K562 (cell line): ENCODE data around the gene UBE2C. TPM values are rescaled to one million over a fixed set of nuclear protein-coding genes. Genes with fewer than 3 reads are reported as not detected.
A peak's percentile ranks its signal among the peaks of the same experiment; 100 is the strongest.

ENCODE experiments used
- ATF7 ChIP-seq: fragments of 450-650 bp; IDR thresholded peaks from 2 replicates; pipeline ENCODE4 v1.7.1; 2014; ENCODE audit warnings: mild to moderate bottlenecking, moderate library complexity
- CLOCK ChIP-seq: fragments of 250-450 bp; sonication (Bioruptor Pico); IDR thresholded peaks from 2 replicates; pipeline ENCODE4 v1.4.0; 2020; ENCODE audit warnings: mild to moderate bottlenecking, moderate library complexity, borderline replicate concordance
- EGR1 ChIP-seq: fragments of 450-650 bp; conservative IDR thresholded peaks from 2 replicates; pipeline ENCODE4 v1.6.1; 2017; ENCODE audit warnings: mild to moderate bottlenecking
- ELF1 ChIP-seq: fragments of 200-800 bp; sonication (Bioruptor generic); IDR thresholded peaks from 2 replicates; pipeline ENCODE4 v1.6.1; 2016; ENCODE audit warnings: missing genetic modification characterization, missing compliant biosample characterization
- GABPA ChIP-seq: fragments of 200-800 bp; sonication (Bioruptor generic); conservative IDR thresholded peaks from 2 replicates; pipeline ENCODE4 v1.6.1; 2016; ENCODE audit warnings: low read depth, missing genetic modification characterization, missing compliant biosample characterization
- PHB2 ChIP-seq: fragments of 450-650 bp; IDR thresholded peaks from 2 replicates; pipeline ENCODE4 v1.6.1; 2017; ENCODE audit warnings: low read depth
- PHF21A ChIP-seq: fragments of 450-650 bp; IDR thresholded peaks from 2 replicates; pipeline ENCODE4 v1.6.1; 2017; ENCODE audit warnings: low read depth, borderline replicate concordance
- PYGO2 ChIP-seq: fragments of 450-650 bp; IDR thresholded peaks from 2 replicates; pipeline ENCODE4 v1.6.1; 2016; ENCODE audit warnings: mild to moderate bottlenecking, missing genetic modification characterization, moderate library complexity, missing compliant biosample characterization
- RBM25 ChIP-seq: fragments of 200-400 bp; formaldehyde crosslinking; IDR thresholded peaks from 2 replicates; pipeline ENCODE4 v1.6.1; 2018; ENCODE audit warnings: low read length, low read depth, moderate library complexity; ENCODE audit not compliant: severe bottlenecking
- VEZF1 ChIP-seq: fragments of 200-800 bp; sonication (Bioruptor generic); IDR thresholded peaks from 2 replicates; pipeline ENCODE4 v1.6.1; 2017; ENCODE audit warnings: missing genetic modification characterization, missing compliant biosample characterization
- YY1 ChIP-seq, 3 experiments: IDR thresholded peaks; 2 replicates each; pipeline ENCODE4 v1.6.1; 2011; ENCODE audit warnings: low read length in 2 of 3, mild to moderate bottlenecking in 2 of 3, moderate library complexity in 2 of 3, borderline replicate concordance in 1 of 3, control low read depth in 1 of 3, low read depth in 1 of 3; ENCODE audit not compliant: insufficient read depth in 3 of 3, insufficient replicate concordance in 2 of 3, control insufficient read depth in 1 of 3, insufficient read length in 1 of 3; ENCODE audit errors: extremely low read depth in 1 of 3
- polyA plus RNA-seq, 8 experiments: library from polyadenylated mRNA; depleted of rRNA in 4 of 8; stranded (reverse) in 5 of 8; unstranded in 3 of 8; fragments of >200 nt; fragmentation: Nextera tagmentation in 2 of 8; fragmentation: Illumina TruSeq in 1 of 8; extraction: Ambion mirVana in 2 of 8; extraction: Trizol in 1 of 8; gene quantifications; 2 replicates each; pipeline versions ENCODE4 v1.2.1 to v1.2.3, GENCODE V29; 2011 to 2014; ENCODE audit warnings: inconsistent platforms in 1 of 8, missing spikeins in 1 of 8
- total RNA-seq, 7 experiments: library from RNA; depleted of rRNA in 6 of 7; stranded (reverse); fragments of >200 nt in 6 of 7; fragmentation: Illumina TruSeq in 2 of 7; extraction: Trizol in 2 of 7; gene quantifications; 2 replicates each; pipeline versions ENCODE4 v1.2.1 to v1.2.3, GENCODE V29; 2011 to 2021; ENCODE audit warnings: low replicate concordance in 1 of 7
- TF ChIP-seq, protein P1 (sequence below): IDR thresholded peaks from 3 replicates; pipeline ENCODE4 v1.6.1; 2011; ENCODE audit warnings: borderline replicate concordance, mild to moderate bottlenecking; ENCODE audit not compliant: insufficient read length, insufficient read depth

UBE2C gene
- total and polyA plus RNA-seq, 9 of the 15 experiments (the other 6 are each of a cell fraction or from before 2014, with no cell fraction given): 0.51 to 1.6 (median 0.69) TPM

- TF ChIP-seq CLOCK: no peak
- peak; percentile 34; the same call in 1 of the 2 replicates for TF ChIP-seq ATF7
- peak; percentile 83 for TF ChIP-seq EGR1
- TF ChIP-seq PYGO2 (tag): no peak
- TF ChIP-seq ELF1 (tag): no peak
- peak; percentile 96 for TF ChIP-seq RBM25
- no peak for TF ChIP-seq PHB2
- TF ChIP-seq VEZF1 (CRISPR knock-in tag): peak; percentile 64
- 0 out of 2 replicates have a peak, but pooled peaks have one; percentile 29 for TF ChIP-seq GABPA (tag)
- TF ChIP-seq YY1 (IDR thresholded peaks at IDR 0.05; ENCODE audit: borderline replicate concordance in 1 of 3, control insufficient read depth in 1 of 3, extremely low read depth in 1 of 3, insufficient read depth in 3 of 3, insufficient read length in 1 of 3, insufficient replicate concordance in 2 of 3, low read depth in 1 of 3, low read length in 2 of 3): peak in 1 of 3 experiments; percentile 7
- peak; percentile 45; the same call in 1 of the 2 replicates for TF ChIP-seq PHF21A
- TF ChIP-seq, protein P1, sequence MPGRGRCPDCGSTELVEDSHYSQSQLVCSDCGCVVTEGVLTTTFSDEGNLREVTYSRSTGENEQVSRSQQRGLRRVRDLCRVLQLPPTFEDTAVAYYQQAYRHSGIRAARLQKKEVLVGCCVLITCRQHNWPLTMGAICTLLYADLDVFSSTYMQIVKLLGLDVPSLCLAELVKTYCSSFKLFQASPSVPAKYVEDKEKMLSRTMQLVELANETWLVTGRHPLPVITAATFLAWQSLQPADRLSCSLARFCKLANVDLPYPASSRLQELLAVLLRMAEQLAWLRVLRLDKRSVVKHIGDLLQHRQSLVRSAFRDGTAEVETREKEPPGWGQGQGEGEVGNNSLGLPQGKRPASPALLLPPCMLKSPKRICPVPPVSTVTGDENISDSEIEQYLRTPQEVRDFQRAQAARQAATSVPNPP: no peak
- TF ChIP-seq, all 486 proteins: peak for 20
Measured at GRCh38 chr20:45833030-45833882, 20.8 kb downstream of the UBE2C start, which contains the start of gene SNX21 (continued).
